GM23338 (cell line): ENCODE data around the gene PGPEP1. TPM values are rescaled to one million over a fixed set of nuclear protein-coding genes. Genes with fewer than 3 reads are reported as not detected.

Experiments
- ATAC-seq: fragments of 200-7000 bp; cut with Tn5 transposase; 3 replicates; pipeline ENCODE4 v1.9.1; 2020
- DNase-seq: peaks from one replicate; pipeline ENCODE4 v3.0.0-alpha.2; 2015; ENCODE audit warnings: low spot score
- H2AFZ ChIP-seq: fragments of 200-600 bp; sonication (generic); 2 replicates; pipeline ENCODE4 v1.8.0; 2016; ENCODE audit warnings: antibody characterized with exemption, mild to moderate bottlenecking, moderate library complexity
- H3F3A ChIP-seq: fragments of 200-600 bp; sonication (generic); replicated peaks from 2 replicates; pipeline ENCODE4 v1.8.0; 2017; ENCODE audit warnings: antibody characterized with exemption, mixed run types, low read depth
- H3K27ac ChIP-seq: fragments of 200-600 bp; sonication (generic); 2 replicates; pipeline ENCODE4 v1.6.1; 2016; ENCODE audit warnings: low read depth
- H3K27me3 ChIP-seq: fragments of 200-600 bp; sonication (generic); 2 replicates; pipeline ENCODE4 v1.8.0; 2016; ENCODE audit warnings: mild to moderate bottlenecking, mixed run types, moderate library complexity; ENCODE audit not compliant: insufficient read depth
- H3K36me3 ChIP-seq: fragments of 200-600 bp; sonication (generic); 2 replicates; pipeline ENCODE4 v1.8.0; 2016; ENCODE audit warnings: mild to moderate bottlenecking; ENCODE audit not compliant: insufficient read depth
- H3K4me1 ChIP-seq: fragments of 200-600 bp; sonication (generic); 2 replicates; pipeline ENCODE4 v1.8.0; 2016; ENCODE audit warnings: mild to moderate bottlenecking, moderate library complexity; ENCODE audit not compliant: insufficient read depth
- H3K4me2 ChIP-seq: fragments of 200-600 bp; sonication (generic); 2 replicates; pipeline ENCODE4 v1.7.1; 2017; ENCODE audit warnings: mixed run types
- H3K4me3 ChIP-seq: fragments of 200-600 bp; sonication (generic); 2 replicates; pipeline ENCODE4 v1.6.1; 2016; ENCODE audit warnings: mixed run types
- H3K79me2 ChIP-seq: fragments of 200-600 bp; sonication (generic); replicated peaks from 2 replicates; pipeline ENCODE4 v1.8.0; 2017; ENCODE audit warnings: mild to moderate bottlenecking; ENCODE audit not compliant: insufficient read depth
- H3K9me2 ChIP-seq: fragments of 200-600 bp; sonication (generic); 2 replicates; pipeline ENCODE4 v1.8.0; 2017; ENCODE audit not compliant: insufficient read depth
- H4K20me1 ChIP-seq: fragments of 200-600 bp; sonication (generic); replicated peaks from 2 replicates; pipeline ENCODE4 v1.8.0; 2017; ENCODE audit warnings: mild to moderate bottlenecking; ENCODE audit not compliant: insufficient read depth
- H3K27ac Mint-ChIP-seq: 2 replicates; pipeline ENCODE4 v1.8.0; 2020; ENCODE audit warnings: inconsistent platforms, mild to moderate bottlenecking, moderate library complexity, mixed read lengths
- H3K27me3 Mint-ChIP-seq: 3 replicates; pipeline ENCODE4 v1.8.0; 2022; ENCODE audit warnings: low read depth, mild to moderate bottlenecking, moderate library complexity, mixed read lengths, inconsistent platforms; ENCODE audit not compliant: insufficient read depth, poor library complexity
- H3K36me3 Mint-ChIP-seq: 3 replicates; pipeline ENCODE4 v1.8.0; 2021; ENCODE audit warnings: low read depth, mild to moderate bottlenecking, inconsistent platforms, moderate library complexity, mixed read lengths
- H3K4me1 Mint-ChIP-seq: 3 replicates; pipeline ENCODE4 v1.8.0; 2020; ENCODE audit warnings: mild to moderate bottlenecking, inconsistent platforms, mixed read lengths
- H3K4me3 Mint-ChIP-seq: 3 replicates; pipeline ENCODE4 v1.8.0; 2021; ENCODE audit warnings: moderate library complexity, mild to moderate bottlenecking, inconsistent platforms, mixed read lengths
- H3K9me3 Mint-ChIP-seq: 3 replicates; pipeline ENCODE4 v1.8.0; 2020; ENCODE audit warnings: moderate library complexity, mild to moderate bottlenecking, inconsistent platforms, mixed read lengths
- EZH2phosphoT487 ChIP-seq: fragments of 200-600 bp; sonication (generic); IDR thresholded peaks from one replicate; pipeline ENCODE4 v1.8.1; 2018; ENCODE audit warnings: antibody characterized with exemption; ENCODE audit not compliant: unreplicated experiment
- JUNB ChIP-seq: IDR thresholded peaks from one replicate; pipeline ENCODE4 v1.6.1; 2016; ENCODE audit warnings: antibody characterized with exemption; ENCODE audit not compliant: unreplicated experiment
- NANOG ChIP-seq: IDR thresholded peaks from 2 replicates; pipeline ENCODE4 v1.6.1; 2016; ENCODE audit warnings: antibody characterized with exemption, borderline replicate concordance
- STAT1 ChIP-seq: IDR thresholded peaks from one replicate; pipeline ENCODE4 v1.6.1; 2016; ENCODE audit warnings: antibody characterized with exemption; ENCODE audit not compliant: unreplicated experiment
- ZNF331 ChIP-seq: fragments of 250-450 bp; sonication (Bioruptor Pico); IDR thresholded peaks from 2 replicates; pipeline ENCODE4 v1.5.0; 2020; ENCODE audit warnings: low read depth, mild to moderate bottlenecking, moderate library complexity
- polyA plus RNA-seq: library from polyadenylated mRNA; unstranded; fragments of >200 nt; fragmentation: Nextera tagmentation; extraction: Ambion mirVana; gene quantifications from 2 replicates; pipeline ENCODE4 v1.2.1, GENCODE V29; 2016
- total RNA-seq: library from RNA; depleted of rRNA; stranded (reverse); fragments of >200 nt; shearing (Covaris generic); gene quantifications from 2 replicates; pipeline ENCODE4 v1.2.3, GENCODE V29; 2014
- TF ChIP-seq, protein P1 (sequence below): fragments of 250-450 bp; sonication (Bioruptor Pico); IDR thresholded peaks from 2 replicates; pipeline ENCODE4 v1.5.0; 2020; ENCODE audit warnings: mild to moderate bottlenecking, moderate library complexity
- TF ChIP-seq, protein P2 (sequence below): IDR thresholded peaks from one replicate; pipeline ENCODE4 v1.6.1; 2018; ENCODE audit warnings: antibody characterized with exemption; ENCODE audit not compliant: unreplicated experiment
- TF ChIP-seq, protein P3 (sequence below): IDR thresholded peaks from 2 replicates; pipeline ENCODE4 v1.6.1; 2016; ENCODE audit warnings: antibody characterized with exemption

The PGPEP1 gene
- total and polyA plus RNA-seq, 2 experiments from 2014 or later, result 15.5 to 18.9 TPM

DNA sequence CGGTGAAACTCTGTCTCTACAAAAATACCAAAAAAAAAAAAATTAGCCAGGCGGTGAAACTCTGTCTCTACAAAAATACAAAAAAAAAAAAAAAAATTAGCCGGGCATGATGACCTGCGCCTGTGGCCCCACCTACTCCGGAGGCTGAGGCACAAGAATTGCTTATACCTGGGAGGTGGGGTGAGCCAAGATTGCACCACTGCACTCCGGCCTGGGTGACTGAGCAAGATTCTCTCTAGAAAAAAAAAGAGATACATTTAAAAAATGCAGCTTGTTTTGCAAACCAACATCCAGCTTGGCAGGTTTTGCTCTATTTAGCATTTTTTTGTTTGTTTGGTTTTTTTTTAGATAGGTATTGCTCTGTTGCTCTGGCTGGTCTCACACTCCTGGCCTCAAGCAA lies 6.7 kb upstream of the PGPEP1 start (continued):
- TF ChIP-seq, protein P1, sequence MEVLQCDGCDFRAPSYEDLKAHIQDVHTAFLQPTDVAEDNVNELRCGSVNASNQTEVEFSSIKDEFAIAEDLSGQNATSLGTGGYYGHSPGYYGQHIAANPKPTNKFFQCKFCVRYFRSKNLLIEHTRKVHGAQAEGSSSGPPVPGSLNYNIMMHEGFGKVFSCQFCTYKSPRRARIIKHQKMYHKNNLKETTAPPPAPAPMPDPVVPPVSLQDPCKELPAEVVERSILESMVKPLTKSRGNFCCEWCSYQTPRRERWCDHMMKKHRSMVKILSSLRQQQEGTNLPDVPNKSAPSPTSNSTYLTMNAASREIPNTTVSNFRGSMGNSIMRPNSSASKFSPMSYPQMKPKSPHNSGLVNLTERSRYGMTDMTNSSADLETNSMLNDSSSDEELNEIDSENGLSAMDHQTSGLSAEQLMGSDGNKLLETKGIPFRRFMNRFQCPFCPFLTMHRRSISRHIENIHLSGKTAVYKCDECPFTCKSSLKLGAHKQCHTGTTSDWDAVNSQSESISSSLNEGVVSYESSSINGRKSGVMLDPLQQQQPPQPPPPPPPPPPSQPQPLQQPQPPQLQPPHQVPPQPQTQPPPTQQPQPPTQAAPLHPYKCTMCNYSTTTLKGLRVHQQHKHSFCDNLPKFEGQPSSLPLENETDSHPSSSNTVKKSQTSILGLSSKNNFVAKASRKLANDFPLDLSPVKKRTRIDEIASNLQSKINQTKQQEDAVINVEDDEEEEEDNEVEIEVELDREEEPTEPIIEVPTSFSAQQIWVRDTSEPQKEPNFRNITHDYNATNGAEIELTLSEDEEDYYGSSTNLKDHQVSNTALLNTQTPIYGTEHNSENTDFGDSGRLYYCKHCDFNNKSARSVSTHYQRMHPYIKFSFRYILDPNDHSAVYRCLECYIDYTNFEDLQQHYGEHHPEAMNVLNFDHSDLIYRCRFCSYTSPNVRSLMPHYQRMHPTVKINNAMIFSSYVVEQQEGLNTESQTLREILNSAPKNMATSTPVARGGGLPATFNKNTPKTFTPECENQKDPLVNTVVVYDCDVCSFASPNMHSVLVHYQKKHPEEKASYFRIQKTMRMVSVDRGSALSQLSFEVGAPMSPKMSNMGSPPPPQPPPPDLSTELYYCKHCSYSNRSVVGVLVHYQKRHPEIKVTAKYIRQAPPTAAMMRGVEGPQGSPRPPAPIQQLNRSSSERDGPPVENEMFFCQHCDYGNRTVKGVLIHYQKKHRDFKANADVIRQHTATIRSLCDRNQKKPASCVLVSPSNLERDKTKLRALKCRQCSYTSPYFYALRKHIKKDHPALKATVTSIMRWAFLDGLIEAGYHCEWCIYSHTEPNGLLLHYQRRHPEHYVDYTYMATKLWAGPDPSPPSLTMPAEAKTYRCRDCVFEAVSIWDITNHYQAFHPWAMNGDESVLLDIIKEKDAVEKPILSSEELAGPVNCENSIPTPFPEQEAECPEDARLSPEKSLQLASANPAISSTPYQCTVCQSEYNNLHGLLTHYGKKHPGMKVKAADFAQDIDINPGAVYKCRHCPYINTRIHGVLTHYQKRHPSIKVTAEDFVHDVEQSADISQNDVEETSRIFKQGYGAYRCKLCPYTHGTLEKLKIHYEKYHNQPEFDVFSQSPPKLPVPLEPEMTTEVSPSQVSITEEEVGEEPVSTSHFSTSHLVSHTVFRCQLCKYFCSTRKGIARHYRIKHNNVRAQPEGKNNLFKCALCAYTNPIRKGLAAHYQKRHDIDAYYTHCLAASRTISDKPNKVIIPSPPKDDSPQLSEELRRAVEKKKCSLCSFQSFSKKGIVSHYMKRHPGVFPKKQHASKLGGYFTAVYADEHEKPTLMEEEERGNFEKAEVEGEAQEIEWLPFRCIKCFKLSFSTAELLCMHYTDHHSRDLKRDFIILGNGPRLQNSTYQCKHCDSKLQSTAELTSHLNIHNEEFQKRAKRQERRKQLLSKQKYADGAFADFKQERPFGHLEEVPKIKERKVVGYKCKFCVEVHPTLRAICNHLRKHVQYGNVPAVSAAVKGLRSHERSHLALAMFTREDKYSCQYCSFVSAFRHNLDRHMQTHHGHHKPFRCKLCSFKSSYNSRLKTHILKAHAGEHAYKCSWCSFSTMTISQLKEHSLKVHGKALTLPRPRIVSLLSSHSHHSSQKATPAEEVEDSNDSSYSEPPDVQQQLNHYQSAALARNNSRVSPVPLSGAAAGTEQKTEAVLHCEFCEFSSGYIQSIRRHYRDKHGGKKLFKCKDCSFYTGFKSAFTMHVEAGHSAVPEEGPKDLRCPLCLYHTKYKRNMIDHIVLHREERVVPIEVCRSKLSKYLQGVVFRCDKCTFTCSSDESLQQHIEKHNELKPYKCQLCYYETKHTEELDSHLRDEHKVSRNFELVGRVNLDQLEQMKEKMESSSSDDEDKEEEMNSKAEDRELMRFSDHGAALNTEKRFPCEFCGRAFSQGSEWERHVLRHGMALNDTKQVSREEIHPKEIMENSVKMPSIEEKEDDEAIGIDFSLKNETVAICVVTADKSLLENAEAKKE (CRISPR knock-in tag), result no peak
- TF ChIP-seq JUNB (no peak), ZNF331 (CRISPR knock-in tag) (no peak)

DNA sequence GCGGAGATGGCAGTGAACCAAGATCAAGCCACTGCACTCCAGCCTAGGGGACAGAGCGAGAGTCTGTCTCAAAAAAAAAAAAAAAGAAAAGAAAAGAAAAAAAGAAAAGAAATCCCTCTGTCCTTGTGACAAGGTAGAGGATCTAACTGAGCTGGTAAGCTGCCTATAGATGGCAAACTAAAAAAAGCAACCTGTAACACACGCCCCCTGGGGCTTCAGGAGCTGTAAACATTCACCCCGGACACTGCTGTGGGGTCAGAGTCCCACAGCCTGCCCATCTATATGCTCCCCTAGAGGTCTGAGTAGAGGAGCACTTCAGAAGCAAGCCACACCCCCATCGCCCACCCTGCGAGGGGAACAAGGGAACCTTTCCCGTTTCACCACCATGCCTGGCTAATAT lies 4.3 kb upstream of the PGPEP1 start:
- peaks cover 17% of the 10 kb centered on the region for H3K27me3 Mint-ChIP-seq
- Histone ChIP-seq H3K4me2 (no peak overlapping the region), H3K27ac (no peak overlapping the region), H4K20me1 (no peaks in the 10 kb centered on the region), H3F3A (peaks cover 22% of the 10 kb centered on the region), H3K27me3 (no peaks in the 10 kb centered on the region), H3K79me2 (no peaks in the 10 kb centered on the region), H3K4me1 (peaks cover 11% of the 10 kb centered on the region), H2AFZ (no peak overlapping the region), H3K9me2 (no peaks in the 10 kb centered on the region), H3K36me3 (no peaks in the 10 kb centered on the region), H3K4me3 (no peak overlapping the region)
- no peaks in the 10 kb centered on the region; the same call in 1 of the 3 replicates for H3K36me3 Mint-ChIP-seq
- H3K9me3 Mint-ChIP-seq, result no peaks in the 10 kb centered on the region
- no peak overlapping the region for H3K4me3 Mint-ChIP-seq
- H3K27ac Mint-ChIP-seq, result no peak overlapping the region
- DNase-seq (peak; percentile 29), ATAC-seq (no peak)
- TF ChIP-seq, protein P2, sequence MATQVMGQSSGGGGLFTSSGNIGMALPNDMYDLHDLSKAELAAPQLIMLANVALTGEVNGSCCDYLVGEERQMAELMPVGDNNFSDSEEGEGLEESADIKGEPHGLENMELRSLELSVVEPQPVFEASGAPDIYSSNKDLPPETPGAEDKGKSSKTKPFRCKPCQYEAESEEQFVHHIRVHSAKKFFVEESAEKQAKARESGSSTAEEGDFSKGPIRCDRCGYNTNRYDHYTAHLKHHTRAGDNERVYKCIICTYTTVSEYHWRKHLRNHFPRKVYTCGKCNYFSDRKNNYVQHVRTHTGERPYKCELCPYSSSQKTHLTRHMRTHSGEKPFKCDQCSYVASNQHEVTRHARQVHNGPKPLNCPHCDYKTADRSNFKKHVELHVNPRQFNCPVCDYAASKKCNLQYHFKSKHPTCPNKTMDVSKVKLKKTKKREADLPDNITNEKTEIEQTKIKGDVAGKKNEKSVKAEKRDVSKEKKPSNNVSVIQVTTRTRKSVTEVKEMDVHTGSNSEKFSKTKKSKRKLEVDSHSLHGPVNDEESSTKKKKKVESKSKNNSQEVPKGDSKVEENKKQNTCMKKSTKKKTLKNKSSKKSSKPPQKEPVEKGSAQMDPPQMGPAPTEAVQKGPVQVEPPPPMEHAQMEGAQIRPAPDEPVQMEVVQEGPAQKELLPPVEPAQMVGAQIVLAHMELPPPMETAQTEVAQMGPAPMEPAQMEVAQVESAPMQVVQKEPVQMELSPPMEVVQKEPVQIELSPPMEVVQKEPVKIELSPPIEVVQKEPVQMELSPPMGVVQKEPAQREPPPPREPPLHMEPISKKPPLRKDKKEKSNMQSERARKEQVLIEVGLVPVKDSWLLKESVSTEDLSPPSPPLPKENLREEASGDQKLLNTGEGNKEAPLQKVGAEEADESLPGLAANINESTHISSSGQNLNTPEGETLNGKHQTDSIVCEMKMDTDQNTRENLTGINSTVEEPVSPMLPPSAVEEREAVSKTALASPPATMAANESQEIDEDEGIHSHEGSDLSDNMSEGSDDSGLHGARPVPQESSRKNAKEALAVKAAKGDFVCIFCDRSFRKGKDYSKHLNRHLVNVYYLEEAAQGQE, result no peak
- TF ChIP-seq EZH2phosphoT487 (no peak), NANOG (no peak), STAT1 (no peak), ZNF331 (CRISPR knock-in tag) (no peak)
- TF ChIP-seq, protein P3, sequence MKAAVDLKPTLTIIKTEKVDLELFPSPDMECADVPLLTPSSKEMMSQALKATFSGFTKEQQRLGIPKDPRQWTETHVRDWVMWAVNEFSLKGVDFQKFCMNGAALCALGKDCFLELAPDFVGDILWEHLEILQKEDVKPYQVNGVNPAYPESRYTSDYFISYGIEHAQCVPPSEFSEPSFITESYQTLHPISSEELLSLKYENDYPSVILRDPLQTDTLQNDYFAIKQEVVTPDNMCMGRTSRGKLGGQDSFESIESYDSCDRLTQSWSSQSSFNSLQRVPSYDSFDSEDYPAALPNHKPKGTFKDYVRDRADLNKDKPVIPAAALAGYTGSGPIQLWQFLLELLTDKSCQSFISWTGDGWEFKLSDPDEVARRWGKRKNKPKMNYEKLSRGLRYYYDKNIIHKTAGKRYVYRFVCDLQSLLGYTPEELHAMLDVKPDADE, result no peak
- H3K4me1 Mint-ChIP-seq, result peaks cover 8% of the 10 kb centered on the region
